Activated CD4-positive, alpha-beta T cell treated with anti-CD3 and anti-CD28 coated beads, Interleukin-2, amount 10 ng/mL, durations not matched to agents 7 days and 5 days (primary cell): ENCODE data around the gene MGP. TPM values are rescaled to one million over a fixed set of nuclear protein-coding genes. Genes with fewer than 3 reads are reported as not detected.

Experiments
- total RNA-seq, 2 experiments: library from RNA; stranded (reverse); gene quantifications; one replicate each; pipeline ENCODE4 v1.2.3, GENCODE V29; 2021

The MGP gene
- total RNA-seq, 2 experiments from 2014 or later = 0.20 TPM; not detected in 1

Other genes with a start within 250 kb of the MGP start
- not detected for gene GUCY2C, start 189.3 kb downstream of the MGP start, total RNA-seq
- 10 to 100 TPM; 83.9 to 95.7 TPM for gene WBP11, start 82.4 kb downstream of the MGP start, total RNA-seq
- gene C12orf60, start 82.2 kb downstream of the MGP start, total RNA-seq = 1 to 10 TPM in 1 of 2 experiments, under 1 TPM in 1; 1.00 to 1.3 TPM
- not detected for gene SMCO3, start 71.7 kb downstream of the MGP start, total RNA-seq
- not detected for gene ART4, start 42.3 kb downstream of the MGP start, total RNA-seq
- 10 to 100 TPM in 1 of 2 experiments, 1 to 10 TPM in 1; 8.3 to 11.3 TPM for gene ERP27, start 52.7 kb upstream of the MGP start, total RNA-seq
- gene ARHGDIB, start 75.7 kb upstream of the MGP start, total RNA-seq = 1,000 to 10,000 TPM; 1,588 to 1,891 TPM
- gene PDE6H, start 87.2 kb upstream of the MGP start, total RNA-seq = not detected